ENCODE results near the gene MRPS7.
"Not testable (repeated sequence)": the region's sequence is repeated elsewhere in the genome, so short reads cannot be mapped to it uniquely, and the experiment has no call there.

Gene MRPS7

DNA sequence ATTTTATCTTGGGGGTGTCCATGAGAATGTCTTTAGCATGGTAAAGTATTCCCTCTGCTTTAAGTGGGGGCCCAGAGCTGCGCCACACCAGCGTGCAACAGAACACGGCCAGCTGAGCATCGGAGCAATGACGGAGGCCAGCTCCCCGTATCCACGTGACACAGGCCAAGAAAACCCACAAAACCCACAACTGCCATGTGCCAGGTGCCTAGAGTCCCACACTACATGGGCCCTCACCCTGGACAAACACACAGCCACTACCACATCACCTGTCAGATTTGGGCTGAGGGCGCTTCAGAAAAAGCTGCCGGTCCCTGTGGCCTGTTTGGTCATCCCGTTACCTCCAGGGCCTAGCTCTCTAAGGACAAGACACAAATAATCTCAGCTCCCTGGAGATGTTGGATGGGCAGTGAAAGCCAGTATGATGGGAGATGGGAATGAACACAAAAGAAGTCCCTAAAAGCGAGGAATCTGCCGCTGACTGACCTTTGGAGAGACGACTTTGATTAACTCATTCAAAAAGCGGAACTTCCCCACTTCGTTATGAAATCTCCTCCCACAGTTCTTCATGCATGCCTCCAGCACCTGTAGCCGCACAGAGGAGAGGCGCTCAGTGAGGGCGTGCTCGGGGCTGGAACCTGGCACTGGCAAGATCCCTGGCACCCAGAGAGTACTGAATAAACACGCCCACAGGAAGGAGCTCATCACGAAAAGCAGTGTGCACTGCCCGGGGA is 17.4 kb upstream of the MRPS7 start:
- DNase-seq, result no peak

DNA sequence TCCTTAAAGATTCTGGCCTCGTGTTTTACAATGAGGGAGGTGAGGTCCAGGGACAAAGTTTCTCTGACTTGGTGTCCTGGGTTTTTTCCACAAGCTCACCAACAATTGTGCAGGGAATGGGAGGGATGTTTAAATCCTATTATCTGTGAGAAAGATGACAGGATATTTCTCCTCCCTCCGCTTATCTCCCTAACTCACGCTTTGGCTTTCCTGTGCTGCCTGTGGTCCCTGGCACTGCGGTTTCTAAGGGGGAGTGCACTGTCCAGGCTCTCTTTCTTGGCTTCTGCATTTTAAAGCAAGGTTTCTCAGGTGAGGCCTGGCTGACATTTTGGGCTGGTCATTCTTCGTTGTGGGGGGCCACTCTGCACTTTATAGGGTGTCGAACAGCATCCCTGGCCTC is 16.7 kb upstream of the MRPS7 start:
- no peak for DNase-seq

DNA sequence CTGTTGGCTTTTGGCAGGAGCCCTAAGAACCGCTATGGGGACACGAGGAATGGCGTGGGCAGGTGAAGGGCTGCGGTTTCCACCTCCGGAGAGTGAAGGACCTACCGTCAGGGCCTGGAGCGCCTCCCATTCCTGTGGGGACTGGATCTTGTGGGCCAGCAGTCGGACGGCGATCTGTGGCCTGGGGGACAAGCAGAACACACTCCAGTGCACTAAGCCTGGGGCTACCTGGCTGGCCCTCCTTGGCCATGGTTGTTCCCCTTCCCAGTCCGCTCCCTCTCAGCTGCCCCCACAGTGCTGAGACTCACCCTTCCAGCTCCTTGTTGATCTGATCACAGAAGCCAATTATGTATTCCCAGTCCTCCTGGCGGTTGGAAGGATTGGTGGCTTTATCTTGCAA is 15.3 kb upstream of the MRPS7 start:
- DNase-seq, result no peak

DNA sequence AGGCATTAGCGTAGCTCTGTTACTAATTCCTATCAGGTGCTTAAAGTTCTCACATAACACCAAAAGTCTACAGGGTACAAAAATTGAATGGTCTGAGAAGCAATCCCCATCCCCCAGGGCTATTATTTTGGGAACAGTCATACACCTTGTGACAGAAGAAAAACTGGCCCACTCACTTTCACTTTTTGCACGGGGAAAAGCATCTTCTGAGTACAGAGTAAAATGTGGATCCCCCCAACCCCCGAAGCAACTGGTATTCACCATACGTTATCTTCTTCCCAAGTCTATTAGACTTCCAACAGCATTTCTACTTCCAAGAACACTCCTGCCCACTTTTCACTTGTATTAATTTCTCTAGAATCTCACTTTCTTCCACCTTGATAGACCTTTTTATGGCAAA is 12.1 kb upstream of the MRPS7 start:
- DNase-seq, result no peak

DNA sequence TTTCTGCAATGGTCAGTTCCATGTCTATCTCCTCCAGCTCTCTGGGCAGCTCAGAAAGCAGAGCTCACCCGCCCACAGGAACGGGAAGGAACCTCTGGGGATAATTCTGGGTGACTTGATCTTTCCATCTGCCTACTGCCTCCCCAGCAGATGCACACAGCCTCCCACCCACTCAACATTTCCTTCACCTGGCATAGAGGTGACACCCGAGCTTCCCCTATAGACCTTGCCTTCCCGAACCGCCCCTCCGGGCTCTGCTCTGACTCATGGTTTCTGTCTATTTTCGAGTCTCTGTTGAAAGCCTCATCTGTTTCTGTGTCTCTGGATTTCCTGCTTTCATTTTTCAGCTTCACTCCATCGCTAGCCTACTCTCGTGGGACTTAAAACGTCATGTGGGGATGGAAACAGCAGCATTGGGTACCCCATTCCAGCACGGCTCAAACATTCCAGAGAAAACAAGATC is 11.6 kb upstream of the MRPS7 start:
- DNase-seq, result peak; percentile 79

DNA sequence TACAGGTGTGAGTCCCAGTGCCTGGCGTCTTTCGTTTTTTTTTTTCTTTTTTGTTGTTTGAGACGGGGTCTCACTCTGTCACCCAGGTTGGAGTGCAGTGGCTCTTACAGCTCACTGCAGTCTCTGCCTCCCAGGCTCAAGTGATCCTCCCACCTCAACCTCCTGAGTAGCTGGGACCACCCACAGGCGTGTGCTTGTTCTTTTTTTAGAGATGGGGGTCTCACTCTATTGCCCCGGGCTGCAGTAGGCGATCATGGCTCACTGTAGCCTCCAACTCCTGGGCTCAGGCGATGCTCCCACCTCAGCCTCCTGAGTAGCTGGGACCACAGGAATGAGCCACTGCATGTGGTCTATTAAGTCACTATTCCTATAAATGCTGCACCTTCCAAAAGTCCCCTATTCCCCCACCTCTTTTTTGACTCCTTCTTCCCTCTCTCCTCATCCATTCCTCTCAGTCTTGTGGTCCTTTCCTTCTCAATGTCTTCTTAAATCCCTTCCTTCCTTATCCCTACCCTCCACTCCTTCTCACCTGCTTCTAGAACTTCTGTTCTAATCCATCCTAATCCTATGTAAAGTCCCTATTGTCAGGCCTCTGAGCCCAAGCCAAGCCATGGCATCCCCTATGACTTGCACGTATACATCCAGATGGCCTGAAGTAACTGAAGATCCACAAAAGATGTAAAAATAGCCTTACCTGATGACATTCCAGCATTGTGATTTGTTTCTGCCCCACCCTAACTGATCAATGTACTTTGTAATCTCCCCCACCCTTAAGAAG is 9.5 kb upstream of the MRPS7 start:
- no peak for DNase-seq

DNA sequence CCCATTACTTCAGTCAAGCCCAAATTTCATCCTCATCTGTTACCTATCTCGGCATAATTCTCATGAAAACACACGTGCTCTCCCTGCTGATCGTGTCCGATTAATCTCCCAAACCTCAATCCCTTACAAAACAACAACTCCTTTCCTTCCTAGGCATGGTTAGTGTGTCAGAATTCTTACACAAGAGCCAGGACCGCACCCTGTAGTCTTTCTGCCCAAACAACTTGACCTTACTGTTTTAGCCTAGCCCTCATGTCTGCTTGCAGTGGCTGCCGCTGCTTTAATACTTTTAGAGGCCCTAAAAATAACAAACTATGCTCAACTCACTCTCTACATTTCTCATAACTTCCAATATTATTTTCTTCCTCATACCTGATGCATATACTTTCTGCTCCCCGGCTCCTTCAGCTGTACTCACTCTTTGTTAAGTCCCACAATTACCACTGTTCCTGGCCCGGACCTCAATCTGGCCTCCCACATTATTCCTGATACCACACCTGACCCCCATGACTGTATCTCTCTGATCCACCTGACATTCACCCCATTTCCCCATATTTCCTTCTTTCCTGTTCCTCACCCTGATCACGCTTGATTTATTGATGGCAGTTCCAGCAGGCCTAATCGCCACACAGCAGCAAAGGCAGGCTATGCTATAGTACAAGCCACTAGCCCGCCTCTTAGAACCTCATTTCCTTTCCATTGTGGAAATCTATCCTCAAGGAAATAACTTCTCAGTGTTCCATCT is 5.6 kb upstream of the MRPS7 start:
- DNase-seq, result not testable (repeated sequence)

DNA sequence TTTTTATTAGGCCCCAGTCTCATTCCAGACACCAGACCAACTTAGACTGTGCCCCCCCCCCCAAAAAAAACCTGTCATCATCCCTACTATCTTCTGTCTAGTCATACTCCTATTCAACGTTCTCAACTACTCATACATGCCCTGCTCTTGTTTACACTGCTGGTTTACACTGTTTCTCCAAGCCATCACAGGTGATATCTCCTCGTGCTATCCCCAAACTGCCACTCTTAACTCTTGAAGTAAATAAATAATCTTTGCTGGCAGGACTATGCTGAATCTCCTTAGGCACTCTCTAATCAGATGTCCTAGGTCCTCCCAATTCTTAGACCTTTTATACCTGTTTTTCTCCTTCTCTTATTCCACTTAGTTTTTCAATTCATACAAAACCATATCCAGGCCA is 4.5 kb upstream of the MRPS7 start:
- not testable (repeated sequence) for DNase-seq

DNA sequence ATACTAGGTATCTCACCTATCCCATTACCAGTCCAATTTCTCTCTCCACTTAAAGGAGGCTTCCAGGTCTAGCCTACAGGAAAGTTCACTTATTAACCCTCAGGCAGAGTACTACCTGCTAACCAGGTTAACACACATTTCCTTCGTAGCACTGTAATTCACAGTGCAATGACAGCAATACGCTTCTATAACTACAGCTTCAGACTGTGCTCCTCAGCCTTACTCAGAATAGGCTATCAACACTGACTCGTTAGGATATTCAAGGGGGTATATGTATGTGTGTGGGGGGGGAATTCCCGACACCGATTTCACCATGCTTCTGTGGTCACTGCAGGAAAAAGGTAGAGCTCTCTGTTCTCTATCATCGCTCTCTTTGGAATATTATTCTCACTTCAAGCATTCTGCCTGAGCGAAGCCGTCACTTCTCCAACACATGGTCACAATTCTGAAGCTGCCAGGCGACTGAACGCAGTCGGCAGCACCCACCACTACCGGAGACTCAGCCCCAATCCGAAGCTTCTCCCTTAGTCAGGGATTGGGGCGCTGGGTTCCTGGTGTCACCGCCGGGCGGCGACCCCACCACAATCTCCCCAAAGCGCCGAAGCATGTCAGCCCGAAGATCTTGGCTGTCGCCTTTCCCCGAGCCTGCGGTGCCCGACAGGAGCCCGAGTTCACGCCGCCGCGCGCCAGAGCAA is 891 bp upstream of the MRPS7 start:
- no peak for DNase-seq

DNA sequence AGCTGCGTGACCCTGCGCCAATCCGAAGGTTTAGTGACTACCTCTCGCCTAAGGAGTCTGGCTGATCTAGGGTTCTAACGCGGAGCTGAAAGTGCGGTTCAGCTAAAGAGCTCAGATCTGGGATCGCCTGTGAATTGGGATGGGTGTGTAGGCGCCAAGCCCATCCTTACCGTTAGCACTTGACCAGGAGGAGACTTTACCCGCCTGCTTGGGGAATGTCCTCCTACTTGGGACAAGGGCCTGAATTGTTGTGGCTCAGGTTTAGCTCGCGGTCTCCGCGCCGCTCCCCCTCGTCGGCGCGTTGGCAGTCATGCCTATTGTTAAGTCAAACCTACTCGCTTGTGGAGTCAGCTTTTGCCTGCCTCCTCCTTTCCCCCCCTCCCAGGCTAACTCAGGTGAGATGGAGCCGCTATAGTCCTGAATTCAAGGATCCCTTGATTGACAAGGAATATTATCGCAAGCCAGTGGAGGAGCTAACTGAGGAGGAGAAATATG is 480 bp downstream of the MRPS7 start:
- DNase-seq, result no peak

DNA sequence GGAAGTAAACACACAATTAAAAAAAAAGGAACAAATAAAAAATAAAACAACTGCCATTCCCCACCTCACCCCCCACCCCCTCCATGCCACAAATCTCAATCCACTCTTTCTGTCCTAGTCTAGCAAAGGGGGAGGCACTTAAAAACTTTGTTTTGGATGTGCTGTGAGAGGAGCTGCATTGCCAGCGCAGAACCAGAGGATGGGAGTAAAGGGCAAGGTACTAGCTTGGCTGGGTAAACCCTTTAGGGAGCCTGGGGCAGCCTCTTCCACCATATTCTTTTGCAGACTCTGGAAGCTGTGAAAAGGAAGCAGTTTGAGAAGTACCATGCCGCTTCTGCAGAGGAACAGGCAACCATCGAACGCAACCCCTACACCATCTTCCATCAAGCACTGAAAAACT is 1.4 kb downstream of the MRPS7 start:
- DNase-seq, result no peak

DNA sequence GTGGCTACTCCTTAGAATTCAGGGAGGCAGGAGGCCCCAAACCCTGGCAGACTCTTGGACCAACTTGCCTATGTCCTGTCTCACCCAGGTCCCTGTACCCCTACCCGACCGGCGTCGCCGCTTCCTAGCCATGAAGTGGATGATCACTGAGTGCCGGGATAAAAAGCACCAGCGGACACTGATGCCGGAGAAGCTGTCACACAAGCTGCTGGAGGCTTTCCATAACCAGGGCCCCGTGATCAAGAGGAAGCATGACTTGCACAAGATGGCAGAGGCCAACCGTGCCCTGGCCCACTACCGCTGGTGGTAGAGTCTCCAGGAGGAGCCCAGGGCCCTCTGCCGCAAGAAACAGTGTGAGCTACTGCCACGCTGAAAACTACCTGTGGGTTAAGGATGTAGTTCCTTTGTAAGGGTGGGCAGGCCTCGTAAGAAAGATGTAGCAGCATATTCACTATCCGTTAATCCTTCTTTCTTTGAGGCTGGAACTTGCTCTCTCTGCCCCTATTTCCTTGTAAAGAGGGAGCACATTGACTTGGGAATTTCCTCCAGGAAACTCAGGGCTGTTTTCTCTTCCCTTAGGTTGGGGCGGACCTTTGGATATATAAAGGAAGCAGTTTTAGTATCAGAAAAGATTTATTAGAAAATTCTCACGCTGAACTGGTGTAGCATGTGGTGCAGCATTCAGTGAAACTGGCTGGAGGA is 4.1 kb downstream of the MRPS7 start:
- DNase-seq, result no peak

DNA sequence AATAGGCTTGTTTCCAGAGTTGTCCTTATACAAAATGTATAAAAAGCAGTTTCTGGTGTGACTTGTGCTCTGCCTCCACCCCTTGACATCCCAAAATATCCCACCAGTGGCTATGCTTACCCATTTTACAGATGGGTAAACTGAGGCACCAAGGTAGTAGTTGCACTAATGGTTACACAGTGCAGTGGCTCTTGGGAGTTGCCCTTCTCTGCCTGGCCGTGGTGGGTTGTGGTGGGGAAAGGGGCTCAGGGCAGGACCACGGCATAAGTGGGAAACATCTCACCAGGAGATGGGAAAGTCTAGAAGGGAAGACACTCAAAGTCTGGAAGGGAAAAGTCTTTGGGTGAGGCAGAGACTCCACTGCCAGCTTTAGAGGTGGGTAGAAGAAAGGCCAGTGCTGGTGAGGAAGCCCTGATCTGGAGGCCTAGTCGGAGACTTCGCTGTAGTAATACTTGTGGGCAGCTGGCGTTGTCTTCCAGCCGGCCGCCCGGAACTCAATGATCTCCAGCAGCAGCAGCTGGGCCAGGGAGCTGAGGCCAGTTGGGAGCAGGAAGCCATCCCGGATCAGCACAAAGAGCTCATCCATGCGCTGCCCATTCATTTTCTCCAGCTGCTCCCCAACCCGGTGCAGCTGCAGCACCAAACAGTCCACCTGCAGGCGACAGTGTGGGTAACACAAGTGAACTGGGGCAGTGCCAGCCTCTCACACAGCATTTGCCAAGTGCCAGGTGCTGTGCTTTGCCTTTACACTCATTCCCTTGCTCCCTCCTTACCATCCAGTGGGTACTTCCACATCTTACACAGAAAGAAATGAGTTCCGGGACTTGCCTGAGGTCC is 4.9 kb downstream of the MRPS7 start:
- DNase-seq, result no peak

DNA sequence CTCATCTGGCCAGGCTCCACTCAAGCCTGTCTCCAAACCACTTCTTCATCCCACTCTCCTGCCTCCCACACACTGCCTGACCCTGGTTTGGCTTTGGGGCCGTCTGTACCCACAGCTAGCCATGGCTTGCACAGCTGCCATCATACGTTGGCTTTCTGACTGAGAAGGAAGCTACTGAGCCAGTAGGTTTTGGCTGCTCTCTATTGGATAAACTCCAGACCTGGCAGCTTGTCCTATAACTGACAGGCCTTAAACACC is 5.4 kb downstream of the MRPS7 start:
- no peak for DNase-seq

DNA sequence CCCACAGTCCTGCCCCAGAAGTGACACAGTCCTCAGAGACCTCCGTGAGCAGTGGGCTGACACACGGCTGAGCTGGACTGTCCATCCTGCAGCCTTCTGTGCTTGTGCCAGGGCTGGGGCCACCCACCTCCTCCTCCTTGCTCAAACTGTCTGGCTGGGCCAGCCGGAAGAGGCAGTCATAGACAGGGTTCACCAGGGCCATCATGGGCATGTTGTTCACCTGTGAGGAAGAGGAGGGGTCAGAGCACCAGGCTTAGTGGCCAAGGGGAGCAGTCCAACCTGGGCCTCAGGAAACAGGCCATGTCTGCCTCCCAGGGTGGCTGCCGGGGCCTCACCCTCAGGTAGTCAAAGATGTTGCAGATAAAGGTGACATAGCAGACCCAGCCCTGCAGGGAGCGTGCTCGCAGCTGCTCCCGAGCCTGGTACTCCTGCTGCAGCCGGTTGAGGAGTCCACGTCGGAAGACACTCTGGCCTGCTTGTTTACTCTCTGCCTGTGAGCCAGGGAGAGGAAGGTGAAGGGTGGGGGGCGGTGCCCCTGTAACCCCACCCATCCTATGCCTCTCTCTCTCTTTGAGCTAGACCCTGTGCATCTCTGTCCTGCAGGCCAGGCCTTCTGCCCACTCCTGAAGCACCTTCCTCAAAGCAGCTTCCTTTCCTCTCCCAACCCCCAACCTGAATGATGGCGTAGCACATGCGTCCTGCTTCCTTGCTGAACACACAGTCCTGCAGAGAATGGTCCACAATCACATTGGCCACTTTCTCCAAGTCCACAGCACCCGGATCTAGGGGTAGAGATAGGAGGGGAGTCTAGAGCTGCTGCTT is 5.9 kb downstream of the MRPS7 start:
- DNase-seq, result no peak

DNA sequence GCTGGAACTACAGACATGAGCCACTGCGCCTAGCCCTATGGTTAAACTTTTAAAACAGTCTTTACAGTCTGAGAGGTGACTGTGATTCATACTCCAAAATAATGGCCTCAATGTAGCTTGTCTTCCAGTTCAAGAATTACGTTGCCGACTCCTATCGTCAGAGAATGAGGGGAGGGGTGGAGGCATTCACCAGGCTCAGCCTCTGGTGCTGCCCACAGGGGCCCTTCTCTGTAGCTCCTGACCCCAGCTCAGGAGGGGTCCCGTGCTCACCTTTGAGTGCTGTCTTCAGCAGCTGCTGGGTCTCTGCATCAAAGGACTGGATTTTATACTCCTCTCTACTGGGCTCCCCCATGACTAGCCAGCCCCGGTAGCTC is 8.2 kb downstream of the MRPS7 start:
- DNase-seq, result no peak

DNA sequence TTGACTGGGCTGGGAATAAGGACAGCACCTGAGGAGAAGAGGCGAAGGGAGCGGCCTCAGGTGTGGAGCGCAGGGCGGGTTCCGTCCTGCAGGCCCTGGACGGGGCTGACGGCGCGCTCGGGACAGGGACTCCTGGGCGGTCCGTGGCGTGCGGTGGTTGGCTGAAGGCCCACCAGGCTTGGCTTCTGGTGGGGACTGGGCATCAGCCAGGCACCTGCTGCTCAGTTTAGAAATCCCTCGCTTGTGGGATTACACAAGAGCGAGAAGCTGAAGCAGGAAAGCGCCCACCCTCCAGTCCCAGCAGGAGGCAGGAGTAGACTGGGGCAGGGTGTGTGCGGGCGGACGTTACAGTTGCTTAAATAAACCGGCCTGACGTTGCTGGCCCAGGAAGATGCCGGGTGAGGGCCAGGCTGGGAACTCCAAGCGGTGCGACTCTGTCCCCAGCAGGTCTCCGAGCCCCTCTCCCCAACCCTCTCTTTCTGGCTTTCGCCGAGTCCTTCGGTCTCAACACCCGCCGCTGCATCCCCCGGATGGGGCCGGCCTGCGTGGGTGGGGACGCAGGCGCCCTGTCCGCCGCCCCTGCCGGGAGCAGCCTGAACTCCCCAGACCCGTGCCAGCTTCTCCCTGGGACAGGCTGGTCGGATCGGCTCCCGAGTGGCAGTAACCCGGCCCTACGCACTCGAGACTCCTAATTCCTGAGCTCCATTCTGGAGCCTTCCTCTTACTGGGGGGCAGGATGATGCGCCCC is 8.7 kb downstream of the MRPS7 start:
- DNase-seq, result peak; percentile 87

DNA sequence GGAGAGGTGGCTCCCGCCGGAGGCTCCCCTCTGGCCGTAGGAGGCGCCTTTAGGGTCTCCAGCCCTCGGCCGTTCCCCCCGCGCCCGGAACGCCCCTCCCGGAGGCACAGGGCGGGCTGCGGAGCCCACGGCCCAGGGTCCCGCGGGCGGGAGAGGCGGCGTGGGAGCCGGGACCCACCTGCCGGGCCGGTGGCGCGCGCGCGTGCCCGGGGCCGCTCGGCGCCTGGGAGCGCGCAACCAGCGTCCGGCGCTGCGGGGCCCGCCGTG is 9.2 kb downstream of the MRPS7 start, which contains the start of gene MIF4GD:
Gene MIF4GD (minus strand): TSS at position 266 of the 267 bp plus-strand sequence. CDS start 1,036 bp downstream, outside the sequence.
- no peak for DNase-seq

DNA sequence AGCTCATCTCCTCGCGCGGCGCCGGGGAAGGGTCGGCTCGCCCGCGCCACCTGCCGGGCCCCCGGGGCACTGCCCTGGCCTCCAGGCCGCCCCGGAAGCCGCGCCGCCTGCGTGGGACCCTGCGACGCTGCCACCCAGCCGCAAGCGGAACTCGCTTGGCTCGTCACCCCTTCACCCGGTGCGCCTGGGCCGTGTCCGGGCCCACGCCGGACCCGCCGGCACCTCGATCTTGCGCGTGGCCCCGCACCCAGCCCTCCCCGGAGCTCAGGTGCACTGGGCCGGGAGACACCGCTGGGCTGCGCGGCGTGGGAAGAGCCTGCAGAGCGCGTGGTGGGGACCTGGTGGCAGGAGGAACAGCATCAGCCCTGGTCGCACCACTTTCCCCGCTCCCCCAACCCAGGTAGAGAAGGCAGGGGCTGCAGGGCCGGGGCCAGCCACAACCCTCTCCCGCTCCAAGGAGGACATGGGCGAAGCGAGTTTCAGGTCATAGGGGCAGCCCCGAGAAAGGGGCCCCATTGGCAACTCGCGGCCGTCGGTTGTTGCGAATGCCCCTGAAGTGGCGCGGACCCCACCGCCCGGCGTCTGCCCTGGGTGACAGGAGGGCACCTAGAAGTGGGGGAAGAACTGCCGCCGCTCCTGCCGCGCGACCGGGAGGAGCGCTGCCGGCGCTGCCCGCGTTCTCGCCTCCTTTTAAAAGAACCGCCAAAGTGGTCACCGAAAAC is 9.7 kb downstream of the MRPS7 start:
- DNase-seq, result peak; percentile 96

Measured in activated CD8-positive, alpha-beta memory T cell treated with anti-CD3 and anti-CD28 coated beads, Interleukin-2, amount 50 U/mL, for 48 hours (primary cell).